Endothelial cell of umbilical vein (primary cell): ENCODE data around the gene ZBTB7C. TPM values are rescaled to one million over a fixed set of nuclear protein-coding genes. Genes with fewer than 3 reads are reported as not detected.

ENCODE experiments used
- BruUV-seq: library from RNA; stranded (reverse); fragments of 400-500 nt; replicated peaks from 2 replicates; lab custom pipeline; 2021; lab: Mats Ljungman, UMichigan
- CTCF ChIA-PET: fragments of 300-600, 350-600 bp; sonication (Branson Sonifier 250); formaldehyde crosslinking; loops from one replicate; lab custom pipeline; 2021; ENCODE audit warnings: antibody characterized with exemption, inconsistent platforms; lab: Charles Lee
- POLR2A ChIA-PET: fragments of 300-600, 350-600 bp; sonication (Branson Sonifier 250); formaldehyde crosslinking; loops from one replicate; lab custom pipeline; 2021; ENCODE audit warnings: antibody characterized with exemption, inconsistent platforms; lab: Charles Lee
- DNase-seq: peaks from one replicate; pipeline ENCODE4 v3.0.0-alpha.2; 2011; ENCODE audit warnings: low read depth, low spot score
- FAIRE-seq: peaks from 2 replicates; lab custom pipeline; 2011; peaks lifted over from hg19 to GRCh38; lab: Jason Lieb, UNC
- H2AFZ ChIP-seq: 2 replicates; pipeline ENCODE4 v1.6.0; 2012; ENCODE audit warnings: low read depth, low read length, control low read depth, inconsistent platforms
- H3K27ac ChIP-seq: 2 replicates; pipeline ENCODE4 v1.5.1; 2011; ENCODE audit warnings: low read depth, mild to moderate bottlenecking, control low read depth, low read length, moderate library complexity; ENCODE audit not compliant: insufficient read depth
- H3K27me3 ChIP-seq, 2 experiments: 2 replicates each; pipeline versions ENCODE4 v1.6.0 to v1.6.1; 2011; ENCODE audit warnings: low read length in 2 of 2, mixed read lengths in 1 of 2; ENCODE audit not compliant: control insufficient read depth in 2 of 2, insufficient read depth in 2 of 2
- H3K36me3 ChIP-seq, 2 experiments: 2 replicates in 1 of 2; 3 replicates in 1 of 2; pipeline ENCODE4 v1.5.1; 2011; ENCODE audit warnings: low read length in 2 of 2, mild to moderate bottlenecking in 1 of 2, moderate library complexity in 1 of 2; ENCODE audit not compliant: control insufficient read depth in 2 of 2, insufficient read depth in 2 of 2; ENCODE audit errors: extremely low read depth in 1 of 2
- H3K4me1 ChIP-seq: 3 replicates; pipeline ENCODE4 v1.5.1; 2011; ENCODE audit warnings: mild to moderate bottlenecking, low read length; ENCODE audit not compliant: control insufficient read depth, insufficient read depth; ENCODE audit errors: extremely low read depth
- H3K4me2 ChIP-seq: 2 replicates; pipeline ENCODE4 v1.6.1; 2011; ENCODE audit warnings: low read length, control low read depth, mixed read lengths; ENCODE audit not compliant: insufficient read depth
- H3K4me3 ChIP-seq, 3 experiments: fragments of 200-600 bp in 1 of 3; sonication (generic), shearing (Covaris generic) in 1 of 3; replicated peaks in 1 of 3; 2 replicates each; pipeline ENCODE4 v1.5.1; 2011 to 2016; ENCODE audit warnings: control low read depth in 3 of 3, low read length in 3 of 3, mild to moderate bottlenecking in 2 of 3, inconsistent platforms in 1 of 3, low read depth in 1 of 3, moderate library complexity in 1 of 3; ENCODE audit not compliant: insufficient read depth in 1 of 3
- H3K79me2 ChIP-seq: 2 replicates; pipeline ENCODE4 v1.6.0; 2012; ENCODE audit warnings: low read length, inconsistent platforms; ENCODE audit not compliant: control insufficient read depth, insufficient read depth
- H3K9ac ChIP-seq: replicated peaks from 2 replicates; pipeline ENCODE3; 2011; ENCODE audit warnings: low read length, control low read depth; ENCODE audit not compliant: insufficient read depth; ENCODE audit errors: extremely low read depth
- H3K9me1 ChIP-seq: replicated peaks from 3 replicates; pipeline ENCODE4 v1.6.0; 2011; ENCODE audit warnings: mild to moderate bottlenecking, low read length; ENCODE audit not compliant: control insufficient read depth, insufficient read depth; ENCODE audit errors: extremely low read depth
- H3K9me3 ChIP-seq: replicated peaks from 2 replicates; pipeline ENCODE4 v1.5.1; 2012; ENCODE audit warnings: low read length, inconsistent platforms; ENCODE audit not compliant: control insufficient read depth, insufficient read depth
- H4K20me1 ChIP-seq: replicated peaks from 2 replicates; pipeline ENCODE3; 2011; ENCODE audit warnings: mild to moderate bottlenecking, low read length; ENCODE audit not compliant: control insufficient read depth, insufficient read depth; ENCODE audit errors: extremely low read depth
- CTCF ChIP-seq, 2 donors: IDR thresholded peaks; 1 replicate in 1 of 2; 2 replicates in 1 of 2; pipeline ENCODE4 v1.5.1; 2011; ENCODE audit warnings: low read length in 2 of 2, mild to moderate bottlenecking in 2 of 2, moderate library complexity in 2 of 2, control low read depth in 1 of 2, inconsistent platforms in 1 of 2, low read depth in 1 of 2; ENCODE audit not compliant: insufficient read depth in 1 of 2; ENCODE audit errors: extremely low read depth in 1 of 2
- EZH2 ChIP-seq: IDR thresholded peaks from 2 replicates; pipeline ENCODE4 v1.6.1; 2012; ENCODE audit warnings: borderline replicate concordance, low read depth, mild to moderate bottlenecking, moderate library complexity, low read length, inconsistent platforms; ENCODE audit not compliant: severe bottlenecking
- FOS ChIP-seq: IDR thresholded peaks from 2 replicates; pipeline ENCODE4 v1.6.1; 2011; ENCODE audit warnings: mild to moderate bottlenecking, low read length, moderate library complexity, borderline replicate concordance; ENCODE audit not compliant: insufficient read depth
- GATA2 ChIP-seq: IDR thresholded peaks from 2 replicates; pipeline ENCODE4 v1.7.0; 2011; ENCODE audit warnings: low read depth, mild to moderate bottlenecking, moderate library complexity, mixed read lengths, low read length; ENCODE audit not compliant: insufficient read length, insufficient read depth
- JUN ChIP-seq: IDR thresholded peaks from 2 replicates; pipeline ENCODE4 v1.6.1; 2011; ENCODE audit warnings: borderline replicate concordance, low read depth; ENCODE audit not compliant: insufficient read length, insufficient read depth
- MAX ChIP-seq: IDR thresholded peaks from 2 replicates; pipeline ENCODE4 v1.6.1; 2011; ENCODE audit not compliant: insufficient read depth, insufficient read length
- MYC ChIP-seq: IDR thresholded peaks from one replicate; pipeline ENCODE4 v1.6.1; 2011; ENCODE audit warnings: mild to moderate bottlenecking, low read depth, low read length
- POLR2A ChIP-seq: IDR thresholded peaks from 2 replicates; pipeline ENCODE4 v1.6.1; 2012; ENCODE audit warnings: low read depth, mild to moderate bottlenecking, control low read depth, low read length
- POLR2AphosphoS5 ChIP-seq: IDR thresholded peaks from 2 replicates; pipeline ENCODE4 v1.6.1; 2012; ENCODE audit warnings: low read depth, mild to moderate bottlenecking, control low read depth, low read length, moderate library complexity; ENCODE audit not compliant: insufficient read depth
- dilution Hi-C: fragments of 300-500 bp; cut with MboI; formaldehyde crosslinking; loops from one replicate; pipeline ENCODE4 v1.15.0; 2019; ENCODE audit warnings: low sequenced_read_pairs; ENCODE audit not compliant: extremely low pct_ligation_motif_present
- intact Hi-C: fragments of 100-400 bp; cut with micrococcal nuclease; formaldehyde crosslinking; loops from one replicate; pipeline ENCODE4 v1.10.0; 2022
- polyA plus RNA-seq, 4 experiments: library from polyadenylated mRNA; depleted of rRNA in 3 of 4; stranded (reverse) in 3 of 4; unstranded in 1 of 4; fragments of >200 nt; gene quantifications; 2 replicates each; pipeline versions ENCODE4 v1.2.1 to v1.2.3, GENCODE V29; 2011 to 2012; ENCODE audit warnings: missing spikeins in 1 of 4
- total RNA-seq: library from RNA; stranded (reverse); gene quantifications from 2 replicates; pipeline ENCODE4 v1.2.3, GENCODE V29; 2021

The ZBTB7C gene
- total and polyA plus RNA-seq, 2 donors (not counting 3 experiments of a cell fraction or from before 2014, with no cell fraction given) = not detected

GRCh38 chr18:48376934-48377333 is 32.2 kb downstream of the ZBTB7C start:
- FAIRE-seq = no peak
- no peak overlapping the region for H2AFZ ChIP-seq
- no peak for DNase-seq
- intact Hi-C loops = no loop called here
- no peaks in the 10 kb centered on the region for H3K4me1 ChIP-seq
- no peak overlapping the region for H3K4me2 ChIP-seq
- TF ChIP-seq MYC = no peak
- TF ChIP-seq POLR2A = no peak
- TF ChIP-seq FOS = no peak
- TF ChIP-seq CTCF (IDR thresholded peaks at IDR 0.05; ENCODE audit: extremely low read depth in 1 of 2, insufficient read depth in 1 of 2, low read depth in 1 of 2, low read length in 2 of 2) = no peak
- no peak for TF ChIP-seq GATA2
- no peak for TF ChIP-seq MAX
- no peak for TF ChIP-seq JUN
- TF ChIP-seq EZH2 = no peak
- TF ChIP-seq POLR2AphosphoS5 = no peak
- no peak overlapping the region for H3K4me3 ChIP-seq
- H3K27ac ChIP-seq = no peak overlapping the region
- no peak overlapping the region for H3K9ac ChIP-seq
- BruUV-seq = no TSS peak
- no peaks in the 10 kb centered on the region for H3K9me1 ChIP-seq
- dilution Hi-C loops = no loop called here
- ChIA-PET CTCF (no interaction called here), POLR2A (no interaction called here)
- H3K27me3 ChIP-seq = peaks cover 0 to 12% of the 10 kb centered on the region in 2 experiments
- H3K36me3 ChIP-seq = no peaks in the 10 kb centered on the region
- H3K9me3 ChIP-seq = no peaks in the 10 kb centered on the region
- H4K20me1 ChIP-seq = no peaks in the 10 kb centered on the region
- H3K79me2 ChIP-seq = no peaks in the 10 kb centered on the region
